GM21360 (cell line): ENCODE measurements around the gene BASP1.
"Not testable (repeated sequence)": the region's sequence is repeated elsewhere in the genome, so short reads cannot be mapped to it uniquely, and the experiment has no call there.

Source experiments
- ATAC-seq: cut with Tn5 transposase; IDR thresholded peaks from one replicate; pipeline ENCODE4 v1.9.1; 2021; ENCODE audit warnings: mild to moderate bottlenecking, moderate library complexity; ENCODE audit not compliant: unreplicated experiment

BASP1 gene

GRCh38 chr5:17190799-17191391 is 26.5 kb upstream of the BASP1 start:
- no peak for ATAC-seq

DNA sequence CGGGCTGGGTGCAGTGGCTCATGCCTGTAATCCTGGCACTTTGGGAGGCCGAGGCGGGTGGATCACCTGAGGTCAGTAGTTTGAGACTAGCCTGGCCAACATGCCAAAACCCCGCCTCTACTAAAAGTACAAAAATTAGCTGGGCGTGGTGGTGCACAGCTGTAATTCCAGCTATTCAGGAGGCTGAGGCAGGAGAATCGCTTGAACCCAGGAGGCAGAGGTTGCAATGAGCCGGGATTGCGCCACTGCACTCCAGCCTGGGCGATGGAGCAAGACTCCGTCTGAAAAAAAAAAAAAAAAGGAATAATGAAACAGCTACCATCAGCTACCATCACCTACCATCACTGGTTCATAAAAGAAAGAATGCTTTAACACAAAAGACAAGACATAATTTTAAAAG is 25.9 kb upstream of the BASP1 start:
- ATAC-seq: not testable (repeated sequence)

DNA sequence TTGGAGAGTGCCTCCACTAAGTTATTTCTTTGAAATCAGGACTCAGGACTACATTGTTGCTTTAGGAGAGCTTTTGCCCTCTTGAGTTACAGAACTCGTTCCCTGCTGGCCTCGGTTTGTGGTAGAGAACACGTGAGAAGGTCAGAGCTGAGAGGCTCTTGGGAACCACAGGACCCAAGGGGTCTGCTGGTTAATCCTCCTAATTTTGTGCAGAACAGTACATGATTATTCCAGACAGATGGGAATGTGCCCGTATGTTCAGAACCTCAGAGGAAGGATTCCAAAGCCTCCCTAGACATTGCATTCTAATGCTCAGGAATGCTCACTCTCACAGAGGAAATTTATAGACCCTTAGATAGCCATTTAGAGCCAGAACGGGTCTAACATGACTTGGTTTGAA is 25.2 kb upstream of the BASP1 start:
- ATAC-seq: no peak

DNA sequence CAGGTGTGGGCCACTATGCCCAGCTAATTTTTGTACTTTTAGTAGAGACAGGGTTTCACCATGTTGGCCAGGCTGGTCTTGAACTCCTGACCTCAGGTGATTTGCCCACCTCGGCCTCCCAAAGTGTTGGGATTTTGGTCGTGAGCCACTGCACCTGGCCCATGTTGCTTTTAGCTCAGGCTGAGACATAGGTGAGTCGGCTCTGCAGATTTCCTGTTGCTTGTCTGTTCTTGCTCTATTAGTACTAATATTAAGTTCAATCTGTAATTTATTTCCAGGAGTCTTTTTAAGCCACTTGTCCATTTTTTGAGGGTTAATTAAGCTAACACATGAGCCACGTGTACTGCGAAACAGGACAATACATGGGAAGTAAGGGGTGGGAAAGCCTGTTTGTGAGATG is 21.4 kb upstream of the BASP1 start:
- ATAC-seq: no peak

- ATAC-seq: no peak
Measured at GRCh38 chr5:17196697-17197096, 20.7 kb upstream of the BASP1 start.

DNA sequence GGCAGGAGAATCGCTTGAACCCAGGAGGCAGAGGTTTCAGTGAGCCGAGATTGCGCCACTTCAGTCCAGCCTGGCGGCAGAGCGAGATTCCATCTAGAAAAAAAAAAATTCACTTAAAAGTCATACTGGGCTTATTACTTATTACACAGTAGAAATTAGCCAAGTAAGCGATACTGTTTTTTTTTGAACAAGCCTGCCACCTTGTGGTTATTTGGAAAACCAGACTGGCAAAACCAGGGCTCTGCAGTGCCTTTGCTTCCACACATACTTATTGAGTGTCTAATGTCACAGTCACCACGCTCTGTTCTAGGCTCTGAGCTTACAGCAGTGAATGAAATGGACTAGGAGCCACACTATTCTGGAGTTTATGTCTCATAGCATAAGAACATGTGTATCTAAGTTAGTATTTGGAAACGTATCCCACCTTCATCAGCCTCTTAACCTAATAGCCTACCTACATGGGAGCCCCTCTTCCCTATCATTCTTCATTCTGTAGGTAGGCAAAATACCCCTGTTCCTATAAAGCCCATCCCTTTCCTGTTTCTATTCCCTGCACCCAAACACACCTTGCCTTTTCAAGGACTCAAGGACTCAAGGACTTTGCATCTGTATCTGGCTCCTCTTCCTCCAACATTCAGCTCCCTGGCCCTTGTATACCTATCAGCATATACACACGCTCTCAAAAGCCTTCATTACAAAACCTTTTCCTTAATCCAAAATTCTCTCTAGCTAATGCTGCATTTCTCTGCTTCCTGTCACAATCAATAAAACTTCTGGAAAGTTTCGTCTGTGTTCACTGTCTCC is 13.9 kb upstream of the BASP1 start:
- peak; percentile 71 for ATAC-seq

- ATAC-seq: no peak
Measured at GRCh38 chr5:17204133-17204489, 13.3 kb upstream of the BASP1 start.

- ATAC-seq: no peak
Measured at GRCh38 chr5:17206021-17206420, 11.4 kb upstream of the BASP1 start.

GRCh38 chr5:17212191-17212590 is 5.2 kb upstream of the BASP1 start:
- ATAC-seq: no peak

DNA sequence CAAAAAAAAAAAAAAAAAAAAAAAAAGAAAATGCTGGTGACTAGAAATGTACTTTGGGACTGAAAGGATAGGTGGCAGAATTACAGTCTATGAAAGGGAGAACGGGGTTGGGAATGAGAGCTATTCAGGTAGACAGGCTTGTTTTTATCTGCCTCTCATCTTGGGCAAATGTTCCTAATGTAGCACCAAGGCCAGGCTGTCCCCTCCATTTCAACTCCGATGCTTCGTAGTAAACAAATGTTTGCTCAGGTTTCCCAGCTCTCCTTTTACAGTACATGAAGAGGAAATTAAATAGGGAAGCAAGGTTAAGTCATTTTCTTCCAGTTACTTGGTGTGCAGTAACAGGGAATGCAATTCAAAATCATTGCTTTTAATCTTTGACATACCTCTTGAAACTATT is 4.4 kb upstream of the BASP1 start:
- ATAC-seq: no peak

- no peak for ATAC-seq
Measured at GRCh38 chr5:17213938-17214337, 3.5 kb upstream of the BASP1 start.

DNA sequence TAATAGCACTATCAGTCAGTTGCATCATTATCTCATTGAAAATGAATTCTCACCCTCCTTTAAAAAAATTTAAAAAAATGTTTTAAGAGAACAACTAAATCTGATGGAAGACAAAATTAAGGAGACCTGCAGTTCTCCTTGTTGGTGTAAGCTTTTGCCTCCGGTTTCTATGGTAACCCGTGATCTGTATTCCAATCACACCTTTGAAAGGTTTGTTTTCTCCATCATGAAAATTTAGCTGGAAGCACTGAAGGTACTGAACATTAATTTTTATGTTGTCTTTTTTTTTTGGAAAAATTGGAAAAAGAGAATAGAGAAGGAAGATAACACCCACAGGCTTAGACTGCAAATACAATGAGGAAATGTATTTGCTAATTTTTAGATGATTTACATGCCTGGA is 2.5 kb upstream of the BASP1 start:
- ATAC-seq: no peak

- no peak for ATAC-seq
Measured at GRCh38 chr5:17215361-17215760, 2.1 kb upstream of the BASP1 start.

GRCh38 chr5:17216176-17216973 is 1.1 kb upstream of the BASP1 start:
- ATAC-seq: peak; percentile 35

- ATAC-seq: no peak
Measured at GRCh38 chr5:17216974-17217492, 398 bp upstream of the BASP1 start.

- peak; percentile 14 for ATAC-seq
Measured at GRCh38 chr5:17218353-17219005, 1.0 kb downstream of the BASP1 start.

DNA sequence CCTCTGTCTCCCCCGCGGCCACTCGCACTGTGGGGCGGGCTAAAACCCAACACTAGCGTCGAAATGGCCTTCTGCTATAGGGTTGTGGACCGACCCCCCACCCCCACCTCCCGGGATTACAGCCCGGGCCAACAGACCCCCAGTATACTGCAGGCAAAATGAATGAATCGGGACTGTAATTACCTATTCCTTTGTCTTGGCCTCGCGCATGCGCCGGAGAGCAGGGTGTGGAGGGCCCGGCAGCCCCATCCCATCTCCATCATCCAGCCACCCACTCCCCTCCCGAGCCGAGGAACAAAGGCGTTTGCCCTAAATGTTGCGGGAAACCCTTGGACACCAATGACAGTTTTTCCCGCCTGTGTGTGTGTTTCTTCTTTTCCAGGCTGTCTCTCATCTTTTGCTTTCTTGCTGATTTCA is 1.6 kb downstream of the BASP1 start:
- no peak for ATAC-seq

DNA sequence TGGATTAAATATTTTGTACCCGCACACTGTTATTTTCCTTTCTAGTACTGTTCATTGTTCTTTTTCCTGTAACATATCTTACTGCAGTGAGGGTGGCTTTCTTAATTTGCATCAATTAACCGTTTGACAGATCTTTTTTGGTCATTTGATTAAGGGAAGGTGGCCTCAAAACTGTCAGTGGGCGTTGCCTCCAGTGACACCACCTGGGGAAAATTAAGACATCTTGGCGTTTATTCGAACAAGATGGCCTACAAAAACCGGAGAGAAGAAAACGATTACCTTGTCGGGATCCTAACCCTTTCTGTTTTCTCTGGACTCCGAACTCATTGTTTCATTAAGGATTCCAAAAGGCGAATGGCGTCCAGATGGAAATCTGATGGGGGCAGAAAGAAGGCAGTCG is 2.0 kb downstream of the BASP1 start:
- no peak for ATAC-seq

- ATAC-seq: no peak
Measured at GRCh38 chr5:17219992-17220391, 2.6 kb downstream of the BASP1 start.

GRCh38 chr5:17220469-17220868 is 3.0 kb downstream of the BASP1 start:
- no peak for ATAC-seq
